BLaER1 treated with 17β-estradiol and CSF1 and Interleukin-3, amounts not matched to agents 10 nM and 100 nM (cell line): ENCODE results near the gene TMEM140.
"Not testable (repeated sequence)": the region's sequence is repeated elsewhere in the genome, so short reads cannot be mapped to it uniquely, and the experiment has no call there.

Experiments used
- H3K27ac ChIP-seq, 11 experiments: shearing (Covaris generic); formaldehyde crosslinking; 2 replicates each; pipeline ENCODE4 v1.8.1; 2022
- H3K27me3 ChIP-seq, 11 experiments: shearing (Covaris generic); formaldehyde crosslinking; 2 replicates each; pipeline ENCODE4 v1.8.1; 2022
- H3K36me3 ChIP-seq, 11 experiments: shearing (Covaris generic); formaldehyde crosslinking; 2 replicates each; pipeline ENCODE4 v1.8.1; 2022
- H3K4me1 ChIP-seq, 10 experiments: shearing (Covaris generic); formaldehyde crosslinking; 2 replicates each; pipeline ENCODE4 v1.8.1; 2022
- H3K4me2 ChIP-seq, 11 experiments: shearing (Covaris generic); formaldehyde crosslinking; 2 replicates each; pipeline ENCODE4 v1.8.1; 2022
- H3K4me3 ChIP-seq, 10 experiments: shearing (Covaris generic); formaldehyde crosslinking; 2 replicates each; pipeline ENCODE4 v1.8.1; 2022
- H3K9ac ChIP-seq, 11 experiments: shearing (Covaris generic); formaldehyde crosslinking; 2 replicates each; pipeline ENCODE4 v1.8.1; 2022
- H3K9me3 ChIP-seq, 11 experiments: shearing (Covaris generic); formaldehyde crosslinking; replicated peaks in 1 of 11; 2 replicates each; pipeline ENCODE4 v1.8.1; 2022
- H4K20me1 ChIP-seq, 11 experiments: shearing (Covaris generic); formaldehyde crosslinking; 2 replicates each; pipeline ENCODE4 v1.8.1; 2022
- Cebpa-rat ChIP-seq, 11 experiments: shearing (Covaris generic); IDR thresholded peaks; 2 replicates each; pipeline ENCODE4 v1.8.1; 2022

Gene TMEM140

DNA sequence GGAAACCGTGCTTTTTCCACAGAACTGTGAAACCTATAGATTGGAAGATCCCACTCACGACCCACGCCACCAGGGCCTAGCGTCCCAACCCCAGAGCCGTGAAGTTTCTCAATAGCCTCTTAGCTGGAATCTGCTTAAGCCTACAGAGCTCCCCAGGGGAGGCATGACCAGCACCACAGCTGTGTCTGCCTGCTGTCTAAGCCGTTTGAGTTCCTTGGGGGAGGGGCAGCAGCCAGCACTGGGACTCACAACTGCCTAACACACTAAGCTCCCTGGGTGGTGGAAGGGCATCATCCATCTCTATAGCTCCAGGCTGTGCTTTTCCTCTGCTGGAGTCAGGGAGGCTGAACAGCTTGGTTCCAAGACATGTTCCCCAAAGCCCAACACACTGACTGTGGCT, 26.0 kb upstream of the TMEM140 start:
- 0 out of 22 replicates have a peak overlapping the region, but pooled peaks of 1 of the 11 experiments have one; percentile 0 for H3K4me2 ChIP-seq
- no peak for TF ChIP-seq Cebpa-rat (IDR thresholded peaks at IDR 0.05)

DNA sequence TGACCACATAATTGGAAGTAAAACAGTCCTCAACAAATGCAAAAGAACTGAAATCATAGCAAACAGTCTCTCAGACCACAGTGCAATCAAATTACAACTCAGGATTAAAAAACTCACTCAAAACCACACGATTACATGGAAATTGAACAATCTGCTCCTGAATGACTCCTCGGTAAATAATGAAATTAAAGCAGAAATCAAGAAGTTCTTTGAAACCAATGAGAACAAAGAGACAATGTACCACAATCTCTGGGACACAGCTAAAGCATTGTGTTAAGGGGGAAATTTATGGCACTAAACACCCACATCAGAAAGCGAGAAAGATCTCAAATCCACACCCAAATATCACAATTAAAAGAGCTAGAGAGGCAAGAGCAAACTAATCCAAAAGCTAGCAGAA, 23.2 kb upstream of the TMEM140 start:
- not testable (repeated sequence) for H3K27ac ChIP-seq, H3K27me3 ChIP-seq, H3K4me2 ChIP-seq, H3K4me1 ChIP-seq, H4K20me1 ChIP-seq, H3K36me3 ChIP-seq, H3K4me3 ChIP-seq, H3K9ac ChIP-seq
- peaks cover 27 to 37% (median 30%) of the 10 kb centered on the region in 11 experiments for H3K9me3 ChIP-seq

More for the DNA sequence above, 26.0 kb upstream of the TMEM140 start:
- Histone ChIP-seq H3K27me3 (no peaks in the 10 kb centered on the region), H3K9ac (no peak overlapping the region), H3K4me1 (peaks cover 0 to 3% (median 0%) of the 10 kb centered on the region in 10 experiments; a peak in 2 of 20 replicates), H4K20me1 (no peaks in the 10 kb centered on the region), H3K9me3 (peaks cover 32 to 42% (median 37%) of the 10 kb centered on the region in 11 experiments), H3K36me3 (peaks cover 0 to 8% (median 0%) of the 10 kb centered on the region in 11 experiments; a peak in 4 of 22 replicates), H3K27ac (no peak overlapping the region), H3K4me3 (no peak overlapping the region)

- Histone ChIP-seq H3K27me3 (no peaks in the 10 kb centered on the region), H3K9ac (no peak overlapping the region), H3K27ac (no peak overlapping the region), H3K4me2 (no peak overlapping the region), H4K20me1 (no peaks in the 10 kb centered on the region), H3K36me3 (peaks cover 0 to 4% (median 0%) of the 10 kb centered on the region in 11 experiments; a peak in 2 of 22 replicates), H3K4me3 (no peak overlapping the region), H3K4me1 (peaks cover 0 to 3% (median 0%) of the 10 kb centered on the region in 10 experiments; a peak in 2 of 20 replicates), H3K9me3 (peaks cover 10 to 19% (median 17%) of the 10 kb centered on the region in 11 experiments)
- TF ChIP-seq Cebpa-rat (IDR thresholded peaks at IDR 0.05) = no peak
Measured at GRCh38 chr7:135128931-135129330, 18.9 kb upstream of the TMEM140 start.

GRCh38 chr7:135129579-135129978, 18.3 kb upstream of the TMEM140 start:
- Histone ChIP-seq H3K27ac (no peak overlapping the region), H3K9me3 (peaks cover 10 to 19% (median 17%) of the 10 kb centered on the region in 11 experiments), H3K4me2 (no peak overlapping the region), H3K27me3 (no peaks in the 10 kb centered on the region), H3K36me3 (peaks cover 0 to 4% (median 0%) of the 10 kb centered on the region in 11 experiments; a peak in 2 of 22 replicates), H3K9ac (no peak overlapping the region), H3K4me1 (peaks cover 0 to 3% (median 0%) of the 10 kb centered on the region in 10 experiments; a peak in 2 of 20 replicates), H3K4me3 (no peak overlapping the region), H4K20me1 (no peaks in the 10 kb centered on the region)
- TF ChIP-seq Cebpa-rat (IDR thresholded peaks at IDR 0.05) = no peak

DNA sequence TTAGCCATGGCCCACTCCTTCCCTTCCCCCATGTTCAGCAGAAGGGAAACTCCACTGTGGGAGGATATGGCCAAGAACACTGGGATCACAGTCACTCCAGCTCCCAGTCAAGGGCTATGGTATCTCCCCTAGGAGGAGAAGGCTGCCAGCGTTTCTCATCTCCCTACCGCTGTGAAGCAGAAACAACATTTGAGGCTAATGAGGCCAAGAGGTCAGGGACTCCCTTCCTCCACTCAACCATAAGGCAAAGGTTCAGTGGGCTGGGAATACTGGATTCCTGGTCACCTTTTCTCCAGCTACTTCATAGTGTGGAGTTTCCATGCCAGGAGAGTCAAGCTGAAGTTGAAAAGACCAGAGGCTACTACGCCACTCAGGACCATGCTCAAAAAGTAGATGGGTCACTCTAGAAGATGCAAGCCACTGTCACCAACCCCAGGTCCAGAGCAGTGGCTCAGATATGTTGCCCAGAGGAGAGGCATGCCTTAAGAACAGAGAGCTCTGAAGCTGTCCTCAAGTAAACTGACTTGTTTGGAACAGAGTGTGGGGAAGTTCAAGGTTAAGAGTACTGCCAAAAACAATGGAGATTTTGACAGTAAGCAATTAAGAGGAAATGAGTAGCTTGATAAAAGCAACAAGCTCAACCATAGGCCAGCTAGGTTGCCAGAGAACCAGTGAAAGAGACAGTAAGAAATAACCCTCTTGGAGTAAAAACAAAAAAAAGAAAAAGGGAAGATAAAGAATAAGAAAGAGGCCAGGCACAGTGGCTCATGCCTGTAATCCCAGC, 3.8 kb upstream of the TMEM140 start:
- Histone ChIP-seq H3K4me3 (no peak overlapping the region), H3K27me3 (no peaks in the 10 kb centered on the region), H3K4me1 (peaks cover 19 to 29% (median 22%) of the 10 kb centered on the region in 10 experiments), H3K9ac (no peak overlapping the region), H4K20me1 (no peaks in the 10 kb centered on the region), H3K27ac (no peak overlapping the region), H3K9me3 (no peaks in the 10 kb centered on the region), H3K36me3 (no peaks in the 10 kb centered on the region), H3K4me2 (peak overlapping the region in 1 of 11 experiments; percentile 2; a peak in 3 of 22 replicates)
- TF ChIP-seq Cebpa-rat (IDR thresholded peaks at IDR 0.05) = no peak

DNA sequence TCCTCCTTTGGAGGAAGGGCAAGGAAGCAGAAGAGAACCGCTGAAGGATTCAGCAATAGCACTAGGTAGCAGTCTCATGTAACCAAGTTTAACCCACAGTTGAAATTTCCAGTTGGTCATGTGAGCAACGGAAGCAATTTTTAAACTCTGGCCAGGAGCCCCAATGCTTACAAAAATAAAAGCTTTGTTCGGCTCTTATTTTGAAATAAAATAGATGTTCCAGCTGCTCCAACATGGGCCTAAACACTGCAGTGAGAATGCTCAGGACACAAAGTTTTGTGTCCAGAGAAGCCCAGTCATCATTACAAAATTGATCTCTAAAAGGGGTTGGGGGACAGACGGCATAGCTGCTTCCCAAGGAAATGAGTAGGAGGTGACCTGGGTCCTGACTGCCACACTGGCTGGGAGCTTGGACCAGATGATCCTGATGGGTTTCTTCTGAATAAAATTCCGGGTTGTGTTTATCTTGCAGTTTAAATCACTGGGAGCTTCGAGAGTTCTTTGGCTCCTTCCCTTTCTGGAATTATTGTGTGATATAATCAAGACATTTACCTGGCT, 452 bp upstream of the TMEM140 start:
- H3K9me3 ChIP-seq = peaks cover 0 to 6% (median 0%) of the 10 kb centered on the region in 11 experiments; a peak in 1 of 22 replicates
- TF ChIP-seq Cebpa-rat (IDR thresholded peaks at IDR 0.05) = no peak
- H4K20me1 ChIP-seq = no peaks in the 10 kb centered on the region
- peak overlapping the region; percentile 60 to 84 (median 74) for H3K9ac ChIP-seq
- peaks cover 44 to 61% (median 51%) of the 10 kb centered on the region in 10 experiments for H3K4me1 ChIP-seq
- peaks cover 0 to 4% (median 0%) of the 10 kb centered on the region in 11 experiments; a peak in 1 of 22 replicates for H3K36me3 ChIP-seq
- H3K27me3 ChIP-seq = no peaks in the 10 kb centered on the region
- peak overlapping the region; percentile 65 to 90 (median 85) for H3K27ac ChIP-seq
- H3K4me2 ChIP-seq = peak overlapping the region; percentile 80 to 96 (median 88)
- peak overlapping the region; percentile 52 to 63 (median 56) for H3K4me3 ChIP-seq

DNA sequence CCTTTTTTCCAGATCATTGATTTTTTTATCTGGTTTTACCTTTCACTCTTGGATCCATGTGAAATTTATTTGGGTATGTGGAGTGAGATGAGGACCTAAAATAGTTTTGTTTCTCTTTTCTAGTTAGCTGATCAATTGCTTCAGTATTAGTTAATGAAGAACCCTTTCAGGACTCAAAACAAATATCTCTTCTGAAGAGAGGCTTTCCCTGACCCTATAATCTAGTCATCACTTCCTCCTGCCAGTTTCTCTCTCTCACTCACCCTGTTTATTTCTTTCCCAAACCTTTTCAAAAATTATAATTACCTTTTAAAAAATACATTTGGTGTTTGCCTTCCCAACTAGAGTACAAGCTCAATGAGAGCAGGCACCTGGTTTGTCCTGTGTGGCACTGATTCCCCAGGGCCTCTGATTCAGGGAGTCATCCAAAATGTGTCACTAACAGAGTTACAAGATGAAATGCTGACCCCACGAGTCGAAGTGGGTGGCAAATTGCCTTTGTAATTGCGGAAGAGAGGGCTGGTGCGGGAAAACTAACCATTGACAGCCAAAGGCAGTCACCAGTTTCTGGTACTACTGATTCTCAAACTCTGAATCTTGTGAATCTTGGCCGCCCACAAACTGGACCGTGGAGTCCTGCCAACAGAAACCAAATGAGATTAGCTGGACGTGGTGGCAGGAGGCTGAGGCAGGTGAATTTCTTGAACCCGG, 2.4 kb downstream of the TMEM140 start:
- H3K4me3 ChIP-seq = peak overlapping the region in 2 of 10 experiments; percentile 36 to 61; a peak in 4 of 20 replicates
- H3K27ac ChIP-seq = peak overlapping the region in 9 of 11 experiments; percentile 54 to 88 (median 63); a peak in 12 of 22 replicates
- H3K4me2 ChIP-seq = peak overlapping the region in 10 of 11 experiments; percentile 60 to 96 (median 78); a peak in 15 of 22 replicates
- H3K27me3 ChIP-seq = no peaks in the 10 kb centered on the region
- peaks cover 0 to 13% (median 0%) of the 10 kb centered on the region in 11 experiments; a peak in 3 of 22 replicates for H3K36me3 ChIP-seq
- H4K20me1 ChIP-seq = no peaks in the 10 kb centered on the region
- H3K9ac ChIP-seq = peak overlapping the region in 4 of 11 experiments; percentile 24 to 69 (median 48); a peak in 7 of 22 replicates
- TF ChIP-seq Cebpa-rat (IDR thresholded peaks at IDR 0.05) = no peak
- H3K9me3 ChIP-seq = peaks cover 11 to 27% (median 21%) of the 10 kb centered on the region in 11 experiments; a peak in 21 of 22 replicates
- peaks cover 47 to 58% (median 52%) of the 10 kb centered on the region in 10 experiments for H3K4me1 ChIP-seq

- TF ChIP-seq Cebpa-rat (IDR thresholded peaks at IDR 0.05) = no peak
- H3K4me1 ChIP-seq = peaks cover 47 to 58% (median 52%) of the 10 kb centered on the region in 10 experiments
- H3K27ac ChIP-seq = peak overlapping the region in 10 of 11 experiments; percentile 4 to 88 (median 60); a peak in 18 of 22 replicates
- H3K9me3 ChIP-seq = peaks cover 20 to 36% (median 30%) of the 10 kb centered on the region in 11 experiments
- H3K4me3 ChIP-seq = peak overlapping the region in 5 of 10 experiments; percentile 1 to 61 (median 19); a peak in 6 of 20 replicates
- peaks cover 0 to 20% (median 8%) of the 10 kb centered on the region in 11 experiments; a peak in 12 of 22 replicates for H3K36me3 ChIP-seq
- peak overlapping the region in 8 of 11 experiments; percentile 1 to 69 (median 46); a peak in 9 of 22 replicates for H3K9ac ChIP-seq
- H3K27me3 ChIP-seq = no peaks in the 10 kb centered on the region
- peak overlapping the region; percentile 36 to 96 (median 78) for H3K4me2 ChIP-seq
- no peaks in the 10 kb centered on the region for H4K20me1 ChIP-seq
Measured at GRCh38 chr7:135151132-135151531, 3.3 kb downstream of the TMEM140 start.
